Heart right ventricle (tissue), 16 donors: ENCODE data around the gene ENOX1. TPM values are rescaled to one million over a fixed set of nuclear protein-coding genes. Genes with fewer than 3 reads are reported as not detected.

Source experiments
- ATAC-seq, 8 donors: fragments of 200-7000 bp; cut with Tn5 transposase; one replicate each; pipeline ENCODE4 v1.9.1; 2020; ENCODE audit warnings: mild to moderate bottlenecking in 8 of 8, moderate library complexity in 8 of 8, moderate number of reproducible peaks in 1 of 8
- DNase-seq, 2 donors: peaks; one replicate each; pipeline ENCODE4 v3.0.0-alpha.2; 2020
- H3K27ac ChIP-seq, 10 donors: fragments of 200-600 bp; sonication (generic) in 2 of 10; one replicate each; pipeline versions ENCODE4 v1.5.0 to v1.8.0; 2020 to 2022; ENCODE audit warnings: mild to moderate bottlenecking in 3 of 10
- H3K27me3 ChIP-seq, 7 donors: fragments of 200-600 bp; one replicate each; pipeline ENCODE4 v1.8.0; 2021 to 2022; ENCODE audit warnings: mild to moderate bottlenecking in 2 of 7
- H3K36me3 ChIP-seq, 9 donors: fragments of 200-600 bp; sonication (generic) in 1 of 9; one replicate each; pipeline versions ENCODE4 v1.5.0 to v1.8.0; 2020 to 2022; ENCODE audit warnings: mild to moderate bottlenecking in 2 of 9
- H3K4me1 ChIP-seq, 9 donors: fragments of 200-600 bp; sonication (generic) in 1 of 9; one replicate each; pipeline versions ENCODE4 v1.5.0 to v1.8.0; 2020 to 2022; ENCODE audit warnings: mild to moderate bottlenecking in 4 of 9
- H3K4me3 ChIP-seq, 10 donors: fragments of 200-600 bp; sonication (generic) in 2 of 10; one replicate each; pipeline versions ENCODE4 v1.5.0 to v1.8.0; 2020 to 2022; ENCODE audit warnings: mild to moderate bottlenecking in 7 of 10, moderate library complexity in 2 of 10
- H3K9me3 ChIP-seq, 11 donors: fragments of 200-600 bp in 10 of 11; sonication (generic) in 2 of 11; one replicate each; pipeline versions ENCODE4 v1.5.0 to v1.8.0; 2013 to 2022; ENCODE audit warnings: mild to moderate bottlenecking in 2 of 11, control low read depth in 1 of 11, moderate library complexity in 1 of 11
- CTCF ChIP-seq, 9 donors: fragments of 200-600 bp; sonication (generic) in 2 of 9; IDR thresholded peaks; one replicate each; pipeline versions ENCODE4 v1.5.0 to v1.8.0; 2021 to 2022; ENCODE audit warnings: antibody characterized with exemption in 9 of 9, mild to moderate bottlenecking in 5 of 9, moderate library complexity in 1 of 9
- WGBS, 2 donors: extraction: QIAGEN DNeasy Blood & Tissue Kit; methylation state at CpG; one replicate each; pipeline ENCODE4 v1.1.7; 2013; ENCODE audit warnings: inconsistent platforms in 1 of 2; 5-methylcytosine and 5-hydroxymethylcytosine counted together
- intact Hi-C, 10 donors: fragments of 100-400 bp; cut with DNase I; formaldehyde crosslinking; loops; one replicate each; pipeline versions ENCODE4 v1.11.1 to v1.14.2; 2022
- polyA plus RNA-seq, 2 donors: library from polyadenylated mRNA; stranded (reverse); fragments of 200-250 nt; gene quantifications; one replicate each; pipeline ENCODE4 v1.2.3, GENCODE V29; 2013
- total RNA-seq, 10 donors: library from RNA; stranded (reverse); fragmentation: NEBNext Ultra II Directional in 3 of 10; extraction: Animal tissue kit (Norgen Biotek cat#: 25700) in 3 of 10; gene quantifications; one replicate each; pipeline versions ENCODE4 v1.2.1 to v1.2.4, GENCODE V29; 2021 to 2023
- donor health status: Arrhythmogenic right ventricular cardiomyopathy.
- donor health status: ischemic (EF 13 %, LVEDD 7.1; RV severe dilation, severe dysfunction).
- donor health status: healthy with polysubstance abuse.
- donor health status: DM: no; HTN: yes; CAD: no.
- donor health status: DM: no; HTN: no; CAD: no.
- donor health status: ischemic (EF 25% LVEDD 6.9; RV normal size, moderate dysfunction).
- donor health status: ischemic (EF 25% LVEDD 5.7; RV mildly dilated, moderate dysfunction).
- donor health status: healthy.
- donor health status: DM: yes; HTN: yes; CAD: no.
- donor health status: Ischemic cardiomyopathy.
- donor health status: ischemic (EF 35%, LVEDD 5.7; RV mildly dilated, moderate dysfunction).
- donor health status: nonischemic (EF 11% LVEDD 7.7; RV severe dilation, severe dysfunction).
- donor health status: DM: yes; HTN: yes; CAD: no.
- donor health status: PGD.
- donor health status: ischemic (EF 29% LVEDD 5.4; RV normal size, mild dysfunction).
- donor health status: nonischemic (EF 23%, LVEDD 6.1; RV moderate dilation, normal function).

The ENOX1 gene
- total and polyA plus RNA-seq, 12 donors, result 2.0 to 10.4 (median 7.1) TPM

- ATAC-seq, result no peak
- no peaks in the 10 kb centered on the region for H3K4me1 ChIP-seq
- no peak for DNase-seq
- intact Hi-C loops, result no loop called here
- no peaks in the 10 kb centered on the region for H3K9me3 ChIP-seq
- no peak overlapping the region for H3K27ac ChIP-seq
- H3K36me3 ChIP-seq, result no peaks in the 10 kb centered on the region
- no peaks in the 10 kb centered on the region for H3K27me3 ChIP-seq
- H3K4me3 ChIP-seq, result no peak overlapping the region
- no peak for TF ChIP-seq CTCF (IDR thresholded peaks at IDR 0.05)
Observed at GRCh38 chr13:43522788-43523187, 264.0 kb downstream of the ENOX1 start.

- Histone ChIP-seq H3K27me3 (no peaks in the 10 kb centered on the region), H3K4me1 (peaks cover 0 to 17% (median 10%) of the 10 kb centered on the region in 9 donors), H3K4me3 (no peak overlapping the region), H3K36me3 (no peaks in the 10 kb centered on the region), H3K27ac (no peak overlapping the region), H3K9me3 (no peaks in the 10 kb centered on the region)
- WGBS, 2 donors, result 79 to 83% methylated on average over 5 of the region's 5 CpGs
- no peak for DNase-seq
- intact Hi-C loops, result no loop called here
- no peak for TF ChIP-seq CTCF (IDR thresholded peaks at IDR 0.05)
- ATAC-seq, result no peak
Observed at GRCh38 chr13:43520351-43520750, 266.4 kb downstream of the ENOX1 start.

- Histone ChIP-seq H3K9me3 (no peaks in the 10 kb centered on the region), H3K27me3 (no peaks in the 10 kb centered on the region), H3K4me1 (peaks cover 0 to 17% (median 10%) of the 10 kb centered on the region in 9 donors), H3K27ac (no peak overlapping the region), H3K36me3 (no peaks in the 10 kb centered on the region), H3K4me3 (no peak overlapping the region)
- ATAC-seq (no peak), DNase-seq (no peak)
- intact Hi-C loops, result no loop called here
- no peak for TF ChIP-seq CTCF (IDR thresholded peaks at IDR 0.05)
Observed at GRCh38 chr13:43518833-43519232, 267.9 kb downstream of the ENOX1 start.

GRCh38 chr13:43516401-43516833 lies 270.4 kb downstream of the ENOX1 start:
- intact Hi-C loops, result no loop called here
- peak; percentile 61 to 94 (median 82) for ATAC-seq
- WGBS, 2 donors, result 39 to 45% methylated on average over 2 of the region's 2 CpGs
- DNase-seq, result peak in 1 of 2 donors; percentile 10
- Histone ChIP-seq H3K4me1 (peaks cover 0 to 30% (median 17%) of the 10 kb centered on the region in 9 donors), H3K9me3 (no peaks in the 10 kb centered on the region), H3K27me3 (no peaks in the 10 kb centered on the region), H3K4me3 (no peak overlapping the region), H3K27ac (peak overlapping the region in 4 of 10 donors; percentile 23 to 48 (median 44)), H3K36me3 (no peaks in the 10 kb centered on the region)
- TF ChIP-seq CTCF (IDR thresholded peaks at IDR 0.05), result peak in 2 of 9 donors; percentile 13 to 16
